Endothelial cell of umbilical vein (primary cell): ENCODE measurements around the gene PIK3AP1. TPM values are rescaled to one million over a fixed set of nuclear protein-coding genes. Genes with fewer than 3 reads are reported as not detected.
"Not testable (repeated sequence)": the region's sequence is repeated elsewhere in the genome, so short reads cannot be mapped to it uniquely, and the experiment has no call there.

Experiments used
- BruUV-seq: library from RNA; stranded (reverse); fragments of 400-500 nt; replicated peaks from 2 replicates; lab custom pipeline; 2021; lab: Mats Ljungman, UMichigan
- CTCF ChIA-PET: fragments of 300-600, 350-600 bp; sonication (Branson Sonifier 250); formaldehyde crosslinking; loops from one replicate; lab custom pipeline; 2021; ENCODE audit warnings: antibody characterized with exemption, inconsistent platforms; lab: Charles Lee
- POLR2A ChIA-PET: fragments of 300-600, 350-600 bp; sonication (Branson Sonifier 250); formaldehyde crosslinking; loops from one replicate; lab custom pipeline; 2021; ENCODE audit warnings: antibody characterized with exemption, inconsistent platforms; lab: Charles Lee
- DNase-seq: peaks from one replicate; pipeline ENCODE4 v3.0.0-alpha.2; 2011; ENCODE audit warnings: low read depth, low spot score
- FAIRE-seq: peaks from 2 replicates; lab custom pipeline; 2011; peaks lifted over from hg19 to GRCh38; lab: Jason Lieb, UNC
- H2AFZ ChIP-seq: 2 replicates; pipeline ENCODE4 v1.6.0; 2012; ENCODE audit warnings: low read depth, low read length, control low read depth, inconsistent platforms
- H3K27ac ChIP-seq: 2 replicates; pipeline ENCODE4 v1.5.1; 2011; ENCODE audit warnings: low read depth, mild to moderate bottlenecking, control low read depth, low read length, moderate library complexity; ENCODE audit not compliant: insufficient read depth
- H3K27me3 ChIP-seq, 2 experiments: 2 replicates each; pipeline versions ENCODE4 v1.6.0 to v1.6.1; 2011; ENCODE audit warnings: low read length in 2 of 2, mixed read lengths in 1 of 2; ENCODE audit not compliant: control insufficient read depth in 2 of 2, insufficient read depth in 2 of 2
- H3K36me3 ChIP-seq, 2 experiments: 2 replicates in 1 of 2; 3 replicates in 1 of 2; pipeline ENCODE4 v1.5.1; 2011; ENCODE audit warnings: low read length in 2 of 2, mild to moderate bottlenecking in 1 of 2, moderate library complexity in 1 of 2; ENCODE audit not compliant: control insufficient read depth in 2 of 2, insufficient read depth in 2 of 2; ENCODE audit errors: extremely low read depth in 1 of 2
- H3K4me1 ChIP-seq: 3 replicates; pipeline ENCODE4 v1.5.1; 2011; ENCODE audit warnings: mild to moderate bottlenecking, low read length; ENCODE audit not compliant: control insufficient read depth, insufficient read depth; ENCODE audit errors: extremely low read depth
- H3K4me2 ChIP-seq: 2 replicates; pipeline ENCODE4 v1.6.1; 2011; ENCODE audit warnings: low read length, control low read depth, mixed read lengths; ENCODE audit not compliant: insufficient read depth
- H3K4me3 ChIP-seq, 3 experiments: fragments of 200-600 bp in 1 of 3; sonication (generic), shearing (Covaris generic) in 1 of 3; replicated peaks in 1 of 3; 2 replicates each; pipeline ENCODE4 v1.5.1; 2011 to 2016; ENCODE audit warnings: control low read depth in 3 of 3, low read length in 3 of 3, mild to moderate bottlenecking in 2 of 3, inconsistent platforms in 1 of 3, low read depth in 1 of 3, moderate library complexity in 1 of 3; ENCODE audit not compliant: insufficient read depth in 1 of 3
- H3K79me2 ChIP-seq: 2 replicates; pipeline ENCODE4 v1.6.0; 2012; ENCODE audit warnings: low read length, inconsistent platforms; ENCODE audit not compliant: control insufficient read depth, insufficient read depth
- H3K9ac ChIP-seq: replicated peaks from 2 replicates; pipeline ENCODE3; 2011; ENCODE audit warnings: low read length, control low read depth; ENCODE audit not compliant: insufficient read depth; ENCODE audit errors: extremely low read depth
- H3K9me1 ChIP-seq: replicated peaks from 3 replicates; pipeline ENCODE4 v1.6.0; 2011; ENCODE audit warnings: mild to moderate bottlenecking, low read length; ENCODE audit not compliant: control insufficient read depth, insufficient read depth; ENCODE audit errors: extremely low read depth
- H3K9me3 ChIP-seq: replicated peaks from 2 replicates; pipeline ENCODE4 v1.5.1; 2012; ENCODE audit warnings: low read length, inconsistent platforms; ENCODE audit not compliant: control insufficient read depth, insufficient read depth
- H4K20me1 ChIP-seq: replicated peaks from 2 replicates; pipeline ENCODE3; 2011; ENCODE audit warnings: mild to moderate bottlenecking, low read length; ENCODE audit not compliant: control insufficient read depth, insufficient read depth; ENCODE audit errors: extremely low read depth
- JUN ChIP-seq: IDR thresholded peaks from 2 replicates; pipeline ENCODE4 v1.6.1; 2011; ENCODE audit warnings: borderline replicate concordance, low read depth; ENCODE audit not compliant: insufficient read length, insufficient read depth
- dilution Hi-C: fragments of 300-500 bp; cut with MboI; formaldehyde crosslinking; loops from one replicate; pipeline ENCODE4 v1.15.0; 2019; ENCODE audit warnings: low sequenced_read_pairs; ENCODE audit not compliant: extremely low pct_ligation_motif_present
- intact Hi-C: fragments of 100-400 bp; cut with micrococcal nuclease; formaldehyde crosslinking; loops from one replicate; pipeline ENCODE4 v1.10.0; 2022
- polyA plus RNA-seq, 4 experiments: library from polyadenylated mRNA; depleted of rRNA in 3 of 4; stranded (reverse) in 3 of 4; unstranded in 1 of 4; fragments of >200 nt; gene quantifications; 2 replicates each; pipeline versions ENCODE4 v1.2.1 to v1.2.3, GENCODE V29; 2011 to 2012; ENCODE audit warnings: missing spikeins in 1 of 4
- total RNA-seq: library from RNA; stranded (reverse); gene quantifications from 2 replicates; pipeline ENCODE4 v1.2.3, GENCODE V29; 2021
- TF ChIP-seq, protein P1 (sequence below), 2 donors: IDR thresholded peaks; 1 replicate in 1 of 2; 2 replicates in 1 of 2; pipeline ENCODE4 v1.5.1; 2011; ENCODE audit warnings: low read length in 2 of 2, mild to moderate bottlenecking in 2 of 2, moderate library complexity in 2 of 2, control low read depth in 1 of 2, inconsistent platforms in 1 of 2, low read depth in 1 of 2; ENCODE audit not compliant: insufficient read depth in 1 of 2; ENCODE audit errors: extremely low read depth in 1 of 2

PIK3AP1 gene
- total and polyA plus RNA-seq, 2 donors (not counting 3 experiments of a cell fraction or from before 2014, with no cell fraction given): 0.04 TPM; not detected in 1

DNA sequence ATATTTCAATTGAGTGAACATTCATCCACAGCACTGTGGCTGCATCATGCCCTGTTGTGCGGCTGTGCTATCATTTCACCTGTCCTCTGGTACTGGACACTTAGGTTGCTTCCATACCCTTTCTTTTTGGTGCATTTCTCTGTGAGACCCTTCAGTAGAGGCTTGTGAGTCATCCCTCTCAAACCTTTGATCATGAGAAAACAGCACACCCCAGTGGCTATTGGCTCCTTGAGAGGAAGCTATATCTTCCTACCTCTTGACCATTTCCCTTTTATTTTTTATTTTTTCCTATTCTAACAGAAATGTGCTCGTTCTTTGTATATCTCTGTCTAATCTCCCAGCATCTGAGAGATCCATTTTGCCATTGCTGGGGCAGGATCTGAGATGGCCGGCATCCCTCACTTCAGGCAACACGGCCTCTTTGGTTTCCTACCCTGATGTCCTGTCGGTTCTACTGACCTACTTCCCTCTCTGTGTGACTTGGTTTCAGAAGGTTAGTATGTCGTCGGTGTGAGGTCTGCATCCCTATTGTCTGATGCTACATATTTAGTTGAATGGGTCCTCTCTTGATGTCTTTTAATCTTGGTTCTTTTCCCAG lies 23.8 kb upstream of the PIK3AP1 start:
- CTCF ChIA-PET: interaction anchor here (0.6 to 1.8 kb wide), 9 partner anchors 13 to 373 kb away, joined by 3 to 15 read pairs (median 3); no protein-coding TSS in a partner anchor
- H3K27me3 ChIP-seq: no peaks in the 10 kb centered on the region
- H3K36me3 ChIP-seq: no peaks in the 10 kb centered on the region
- no peaks in the 10 kb centered on the region for H3K79me2 ChIP-seq
- H3K9me3 ChIP-seq: no peaks in the 10 kb centered on the region
- dilution Hi-C loops: no loop called here
- POLR2A ChIA-PET: no interaction called here
- FAIRE-seq: no peak
- H3K9me1 ChIP-seq: no peaks in the 10 kb centered on the region
- no TSS peak for BruUV-seq
- no peak overlapping the region for H3K4me3 ChIP-seq
- H2AFZ ChIP-seq: no peak overlapping the region
- intact Hi-C loops: loop anchor here (5.0 kb wide), 1 partner anchor 347 kb away; no protein-coding TSS in a partner anchor
- H4K20me1 ChIP-seq: no peaks in the 10 kb centered on the region
- H3K4me2 ChIP-seq: no peak overlapping the region
- H3K4me1 ChIP-seq: no peaks in the 10 kb centered on the region
- no peak overlapping the region for H3K27ac ChIP-seq
- no peak for DNase-seq
- TF ChIP-seq JUN: no peak
- TF ChIP-seq, protein P1, sequence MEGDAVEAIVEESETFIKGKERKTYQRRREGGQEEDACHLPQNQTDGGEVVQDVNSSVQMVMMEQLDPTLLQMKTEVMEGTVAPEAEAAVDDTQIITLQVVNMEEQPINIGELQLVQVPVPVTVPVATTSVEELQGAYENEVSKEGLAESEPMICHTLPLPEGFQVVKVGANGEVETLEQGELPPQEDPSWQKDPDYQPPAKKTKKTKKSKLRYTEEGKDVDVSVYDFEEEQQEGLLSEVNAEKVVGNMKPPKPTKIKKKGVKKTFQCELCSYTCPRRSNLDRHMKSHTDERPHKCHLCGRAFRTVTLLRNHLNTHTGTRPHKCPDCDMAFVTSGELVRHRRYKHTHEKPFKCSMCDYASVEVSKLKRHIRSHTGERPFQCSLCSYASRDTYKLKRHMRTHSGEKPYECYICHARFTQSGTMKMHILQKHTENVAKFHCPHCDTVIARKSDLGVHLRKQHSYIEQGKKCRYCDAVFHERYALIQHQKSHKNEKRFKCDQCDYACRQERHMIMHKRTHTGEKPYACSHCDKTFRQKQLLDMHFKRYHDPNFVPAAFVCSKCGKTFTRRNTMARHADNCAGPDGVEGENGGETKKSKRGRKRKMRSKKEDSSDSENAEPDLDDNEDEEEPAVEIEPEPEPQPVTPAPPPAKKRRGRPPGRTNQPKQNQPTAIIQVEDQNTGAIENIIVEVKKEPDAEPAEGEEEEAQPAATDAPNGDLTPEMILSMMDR (IDR thresholded peaks at IDR 0.05; ENCODE audit: extremely low read depth in 1 of 2, insufficient read depth in 1 of 2, low read depth in 1 of 2, low read length in 2 of 2): peak in 1 of 2 donors; percentile 3
- H3K9ac ChIP-seq: no peak overlapping the region

DNA sequence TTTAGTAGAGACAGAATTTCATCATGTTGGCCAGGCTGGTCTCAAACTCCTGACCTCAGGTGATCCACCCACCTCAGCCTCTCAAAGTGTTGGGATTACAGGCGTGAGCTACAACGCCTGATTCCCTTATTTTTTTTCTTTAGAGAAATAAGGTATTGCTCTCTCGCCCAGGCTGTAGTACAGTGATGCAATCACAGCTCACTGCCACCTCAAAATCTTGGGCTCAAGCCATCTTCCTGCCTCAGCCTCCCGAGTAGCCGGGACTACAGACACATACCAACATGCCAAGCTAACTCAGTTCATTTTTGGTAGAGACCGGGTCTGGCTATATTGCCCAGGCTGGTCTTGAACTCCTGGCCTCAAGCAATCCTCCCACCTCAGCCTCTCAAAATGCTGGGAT lies 21.2 kb upstream of the PIK3AP1 start:
- H4K20me1 ChIP-seq, dilution Hi-C loops, H3K9me3 ChIP-seq, H3K79me2 ChIP-seq, H3K27ac ChIP-seq, POLR2A ChIA-PET, FAIRE-seq, H3K4me3 ChIP-seq, H3K36me3 ChIP-seq, H3K4me2 ChIP-seq, H2AFZ ChIP-seq, DNase-seq, H3K9ac ChIP-seq, H3K27me3 ChIP-seq, H3K4me1 ChIP-seq, H3K9me1 ChIP-seq, BruUV-seq: not testable (repeated sequence)
- intact Hi-C loops: loop anchor here (5.0 kb wide), 1 partner anchor 344 kb away; no protein-coding TSS in a partner anchor
- CTCF ChIA-PET: interaction anchor here (1.1 to 1.5 kb wide), 2 partner anchors 18 to 101 kb away, joined by 3 read pairs; no protein-coding TSS in a partner anchor
